ENCODE data around the gene KIFBP. TPM values are rescaled to one million over a fixed set of nuclear protein-coding genes. Genes with fewer than 3 reads are reported as not detected.

Gene KIFBP
- total and polyA plus RNA-seq, 2 experiments from 2014 or later, result 33.8 to 40.5 TPM

DNA sequence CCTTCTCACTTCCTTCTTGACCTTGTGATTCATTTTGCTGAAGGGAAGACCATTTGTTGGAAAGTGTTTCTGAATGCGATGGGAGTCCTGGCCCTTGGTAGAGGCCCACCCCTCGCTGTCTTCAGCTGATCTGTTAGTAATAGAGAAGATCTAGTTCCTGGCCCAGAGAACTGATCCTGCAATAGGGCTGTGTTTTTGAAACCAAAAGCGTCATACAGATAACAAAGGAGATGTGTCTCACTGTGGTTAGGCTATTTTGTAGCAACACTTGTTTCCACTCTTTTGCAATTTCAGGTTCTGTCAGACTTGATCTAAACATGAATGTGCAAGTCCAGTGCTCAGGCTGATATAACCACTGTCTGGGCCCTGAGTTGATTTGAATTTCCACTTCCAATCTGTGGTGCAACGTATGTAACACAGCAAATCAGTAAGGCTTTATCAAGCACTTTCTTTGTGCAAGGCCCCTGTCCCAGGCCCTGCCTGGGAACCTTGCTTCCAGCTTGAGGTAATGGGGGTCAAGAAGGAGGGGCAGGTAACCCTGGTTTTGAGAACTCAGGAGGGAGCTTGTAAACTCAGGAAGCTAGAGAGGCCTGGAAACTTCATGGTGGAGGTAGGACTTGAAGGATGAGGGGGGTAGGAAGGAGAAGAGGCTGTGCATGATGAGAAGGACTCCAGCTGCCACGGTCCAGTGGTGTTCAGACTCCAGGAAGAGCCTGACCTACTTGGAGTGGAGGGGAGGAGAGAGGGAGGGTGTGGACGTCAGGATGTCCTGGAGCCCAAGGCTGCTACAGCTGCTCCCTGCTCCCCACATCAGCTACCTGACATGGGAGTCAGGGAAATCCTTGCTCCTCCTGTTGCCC lies 57.1 kb downstream of the KIFBP start:
- no peak for TF ChIP-seq EZH2 (IDR thresholded peaks at IDR 0.05; ENCODE audit: borderline replicate concordance)
- TF ChIP-seq, protein P1, sequence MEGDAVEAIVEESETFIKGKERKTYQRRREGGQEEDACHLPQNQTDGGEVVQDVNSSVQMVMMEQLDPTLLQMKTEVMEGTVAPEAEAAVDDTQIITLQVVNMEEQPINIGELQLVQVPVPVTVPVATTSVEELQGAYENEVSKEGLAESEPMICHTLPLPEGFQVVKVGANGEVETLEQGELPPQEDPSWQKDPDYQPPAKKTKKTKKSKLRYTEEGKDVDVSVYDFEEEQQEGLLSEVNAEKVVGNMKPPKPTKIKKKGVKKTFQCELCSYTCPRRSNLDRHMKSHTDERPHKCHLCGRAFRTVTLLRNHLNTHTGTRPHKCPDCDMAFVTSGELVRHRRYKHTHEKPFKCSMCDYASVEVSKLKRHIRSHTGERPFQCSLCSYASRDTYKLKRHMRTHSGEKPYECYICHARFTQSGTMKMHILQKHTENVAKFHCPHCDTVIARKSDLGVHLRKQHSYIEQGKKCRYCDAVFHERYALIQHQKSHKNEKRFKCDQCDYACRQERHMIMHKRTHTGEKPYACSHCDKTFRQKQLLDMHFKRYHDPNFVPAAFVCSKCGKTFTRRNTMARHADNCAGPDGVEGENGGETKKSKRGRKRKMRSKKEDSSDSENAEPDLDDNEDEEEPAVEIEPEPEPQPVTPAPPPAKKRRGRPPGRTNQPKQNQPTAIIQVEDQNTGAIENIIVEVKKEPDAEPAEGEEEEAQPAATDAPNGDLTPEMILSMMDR (IDR thresholded peaks at IDR 0.05; ENCODE audit: poor library complexity), result no peak
- no peak for TF ChIP-seq EZH2phosphoT487 (IDR thresholded peaks at IDR 0.05; ENCODE audit: low read depth, severe bottlenecking, unreplicated experiment)
- 69% methylated on average over 6 of the region's 6 CpGs for WGBS (ENCODE audit: low lambda C conversion rate, missing lambda C conversion rate)
- Histone ChIP-seq H3K27me3 (no peaks in the 10 kb centered on the region), H3K4me2 (no peak overlapping the region), H3K9me2 (replicated peaks; ENCODE audit: insufficient read depth) (no peaks in the 10 kb centered on the region), H3K27ac (no peak overlapping the region), H4K20me1 (ENCODE audit: insufficient read depth, poor library complexity, severe bottlenecking) (no peaks in the 10 kb centered on the region), H3K4me3 (no peak overlapping the region), H3K9me3 (ENCODE audit: low read depth) (no peaks in the 10 kb centered on the region), H3K79me2 (no peaks in the 10 kb centered on the region), H3K4me1 (ENCODE audit: insufficient read depth) (no peaks in the 10 kb centered on the region), H2AFZ (no peak overlapping the region), H3K36me3 (replicated peaks; ENCODE audit: insufficient read depth, low read depth) (no peaks in the 10 kb centered on the region)
- no peak for DNase-seq (ENCODE audit: low spot score)

DNA sequence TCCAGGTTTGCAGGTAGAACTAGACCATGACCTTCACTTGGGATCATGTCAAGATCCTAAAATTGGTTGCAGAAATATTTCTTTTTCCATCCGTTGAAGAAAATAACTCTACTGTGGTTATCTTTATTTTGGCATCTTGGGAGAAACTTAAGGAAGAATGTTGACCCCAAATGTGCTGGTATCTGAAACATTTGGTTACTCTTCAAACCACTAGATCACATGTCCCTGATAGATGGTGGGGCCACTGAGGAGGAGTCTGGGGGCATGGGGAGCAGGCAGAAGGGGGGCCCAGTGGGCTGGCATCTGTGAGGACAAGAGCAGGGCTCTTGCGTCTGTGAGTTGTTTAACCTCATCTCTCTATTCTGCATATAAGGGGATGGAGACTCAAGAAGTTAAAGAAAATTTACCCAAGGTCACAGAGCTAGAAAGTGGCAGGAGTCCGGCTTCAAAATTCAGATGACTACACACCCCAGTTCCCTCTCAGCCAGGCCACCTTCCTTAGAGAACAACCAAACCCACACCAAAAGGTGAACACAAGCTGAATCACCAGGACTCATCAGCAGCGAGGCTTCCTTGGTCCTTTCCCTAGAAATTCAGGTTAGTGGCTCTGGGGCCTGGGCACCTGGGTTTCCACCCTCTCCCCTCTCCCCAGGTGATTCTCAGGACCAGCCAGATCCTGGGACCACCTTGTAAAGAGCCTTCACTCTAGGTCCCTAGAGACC lies 58.7 kb downstream of the KIFBP start:
- TF ChIP-seq EZH2 (IDR thresholded peaks at IDR 0.05; ENCODE audit: borderline replicate concordance) (no peak), EZH2phosphoT487 (IDR thresholded peaks at IDR 0.05; ENCODE audit: low read depth, severe bottlenecking, unreplicated experiment) (no peak)
- TF ChIP-seq, protein P1 (IDR thresholded peaks at IDR 0.05; ENCODE audit: poor library complexity), result no peak
- Histone ChIP-seq H3K27ac (no peak overlapping the region), H3K36me3 (replicated peaks; ENCODE audit: insufficient read depth, low read depth) (no peaks in the 10 kb centered on the region)

DNA sequence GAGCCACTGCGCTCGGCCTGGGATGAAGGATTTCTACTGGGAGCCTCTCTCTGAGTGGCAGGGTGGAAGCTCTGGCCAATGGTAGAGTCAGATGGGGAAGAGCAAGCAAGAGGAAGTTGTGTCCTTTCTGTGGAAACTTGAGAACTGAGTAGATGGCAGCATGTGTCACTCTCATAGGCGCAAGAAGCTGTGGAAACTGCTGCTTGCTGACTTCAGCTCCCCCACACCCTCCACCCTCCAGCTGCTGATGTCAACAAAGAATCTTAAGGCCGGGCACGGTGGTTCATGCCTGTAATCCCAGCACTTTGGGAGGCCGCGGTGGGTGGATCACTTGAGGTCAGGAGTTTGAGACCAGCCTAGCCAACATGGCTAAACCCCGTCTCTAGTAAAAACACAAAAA lies 59.5 kb downstream of the KIFBP start:
- H3K4me1 ChIP-seq (ENCODE audit: insufficient read depth), result no peaks in the 10 kb centered on the region
- H3K27ac ChIP-seq, result no peak overlapping the region
- no peaks in the 10 kb centered on the region for H3K9me2 ChIP-seq (replicated peaks; ENCODE audit: insufficient read depth)
- no peak overlapping the region for H2AFZ ChIP-seq
- WGBS (ENCODE audit: low lambda C conversion rate, missing lambda C conversion rate), result 53% methylated on average over 8 of the region's 8 CpGs
- no peak for TF ChIP-seq EZH2phosphoT487 (IDR thresholded peaks at IDR 0.05; ENCODE audit: low read depth, severe bottlenecking, unreplicated experiment)
- TF ChIP-seq EZH2 (IDR thresholded peaks at IDR 0.05; ENCODE audit: borderline replicate concordance), result no peak
- no peaks in the 10 kb centered on the region for H3K36me3 ChIP-seq (replicated peaks; ENCODE audit: insufficient read depth, low read depth)
- H3K9me3 ChIP-seq (ENCODE audit: low read depth), result no peaks in the 10 kb centered on the region
- no peak for DNase-seq (ENCODE audit: low spot score)
- H3K79me2 ChIP-seq, result no peaks in the 10 kb centered on the region
- H3K4me2 ChIP-seq, result no peak overlapping the region
- H3K27me3 ChIP-seq, result no peaks in the 10 kb centered on the region
- H4K20me1 ChIP-seq (ENCODE audit: insufficient read depth, poor library complexity, severe bottlenecking), result no peaks in the 10 kb centered on the region
- H3K4me3 ChIP-seq, result no peak overlapping the region

More for the DNA sequence above, 58.7 kb downstream of the KIFBP start:
- no peaks in the 10 kb centered on the region for H3K4me1 ChIP-seq (ENCODE audit: insufficient read depth)
- H3K9me2 ChIP-seq (replicated peaks; ENCODE audit: insufficient read depth), result no peaks in the 10 kb centered on the region
- H3K4me2 ChIP-seq, result no peak overlapping the region
- H3K27me3 ChIP-seq, result no peaks in the 10 kb centered on the region
- H3K4me3 ChIP-seq, result no peak overlapping the region
- no peak for DNase-seq (ENCODE audit: low spot score)
- H3K9me3 ChIP-seq (ENCODE audit: low read depth), result no peaks in the 10 kb centered on the region
- H3K79me2 ChIP-seq, result no peaks in the 10 kb centered on the region
- 88% methylated on average over 4 of the region's 4 CpGs for WGBS (ENCODE audit: low lambda C conversion rate, missing lambda C conversion rate)
- no peak overlapping the region for H2AFZ ChIP-seq
- no peaks in the 10 kb centered on the region for H4K20me1 ChIP-seq (ENCODE audit: insufficient read depth, poor library complexity, severe bottlenecking)

DNA sequence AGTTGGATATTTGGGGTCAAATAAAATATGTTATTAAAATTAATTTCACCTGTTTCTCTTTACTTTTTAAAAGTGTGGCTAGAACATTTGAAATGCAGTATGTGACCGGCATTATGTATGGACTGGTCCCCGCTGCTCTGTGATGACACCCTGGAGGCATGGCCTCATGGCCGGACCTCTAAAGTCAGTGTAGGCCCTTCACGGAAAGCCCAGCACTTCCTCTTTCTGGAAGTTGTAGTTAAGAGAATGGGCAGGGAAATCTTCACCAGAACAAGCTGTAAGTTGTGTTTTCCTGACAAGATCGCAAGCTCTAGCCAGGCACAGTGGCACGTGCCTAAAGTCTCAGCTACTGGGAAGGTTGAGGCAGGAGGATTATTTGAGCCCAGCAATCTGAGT lies 61.0 kb downstream of the KIFBP start:
- H3K27me3 ChIP-seq, result no peaks in the 10 kb centered on the region
- no peaks in the 10 kb centered on the region for H4K20me1 ChIP-seq (ENCODE audit: insufficient read depth, poor library complexity, severe bottlenecking)
- no peaks in the 10 kb centered on the region for H3K79me2 ChIP-seq
- H3K4me2 ChIP-seq, result no peak overlapping the region
- H3K9me2 ChIP-seq (replicated peaks; ENCODE audit: insufficient read depth), result no peaks in the 10 kb centered on the region
- no peaks in the 10 kb centered on the region for H3K36me3 ChIP-seq (replicated peaks; ENCODE audit: insufficient read depth, low read depth)
- H3K4me1 ChIP-seq (ENCODE audit: insufficient read depth), result no peaks in the 10 kb centered on the region
- TF ChIP-seq EZH2 (IDR thresholded peaks at IDR 0.05; ENCODE audit: borderline replicate concordance) (no peak), EZH2phosphoT487 (IDR thresholded peaks at IDR 0.05; ENCODE audit: low read depth, severe bottlenecking, unreplicated experiment) (no peak)
- TF ChIP-seq, protein P1 (IDR thresholded peaks at IDR 0.05; ENCODE audit: poor library complexity), result no peak
- H3K27ac ChIP-seq, result no peak overlapping the region
- no peak overlapping the region for H3K4me3 ChIP-seq
- 89% methylated on average over 6 of the region's 6 CpGs for WGBS (ENCODE audit: low lambda C conversion rate, missing lambda C conversion rate)
- H2AFZ ChIP-seq, result no peak overlapping the region
- no peak for DNase-seq (ENCODE audit: low spot score)
- no peaks in the 10 kb centered on the region for H3K9me3 ChIP-seq (ENCODE audit: low read depth)
